NCI-H2029 treated with DMSO at 0.1 percent for 48 hours (cell line): ENCODE measurements around the gene PPEF2.
A peak's percentile ranks its signal among the peaks of the same experiment; 100 is the strongest.
"Not testable (repeated sequence)": the region's sequence is repeated elsewhere in the genome, so short reads cannot be mapped to it uniquely, and the experiment has no call there.

Experiments
- DNase-seq: peaks from one replicate; lab custom pipeline; 2025; lab: John Stamatoyannopoulos, UW

The PPEF2 gene, protein sequence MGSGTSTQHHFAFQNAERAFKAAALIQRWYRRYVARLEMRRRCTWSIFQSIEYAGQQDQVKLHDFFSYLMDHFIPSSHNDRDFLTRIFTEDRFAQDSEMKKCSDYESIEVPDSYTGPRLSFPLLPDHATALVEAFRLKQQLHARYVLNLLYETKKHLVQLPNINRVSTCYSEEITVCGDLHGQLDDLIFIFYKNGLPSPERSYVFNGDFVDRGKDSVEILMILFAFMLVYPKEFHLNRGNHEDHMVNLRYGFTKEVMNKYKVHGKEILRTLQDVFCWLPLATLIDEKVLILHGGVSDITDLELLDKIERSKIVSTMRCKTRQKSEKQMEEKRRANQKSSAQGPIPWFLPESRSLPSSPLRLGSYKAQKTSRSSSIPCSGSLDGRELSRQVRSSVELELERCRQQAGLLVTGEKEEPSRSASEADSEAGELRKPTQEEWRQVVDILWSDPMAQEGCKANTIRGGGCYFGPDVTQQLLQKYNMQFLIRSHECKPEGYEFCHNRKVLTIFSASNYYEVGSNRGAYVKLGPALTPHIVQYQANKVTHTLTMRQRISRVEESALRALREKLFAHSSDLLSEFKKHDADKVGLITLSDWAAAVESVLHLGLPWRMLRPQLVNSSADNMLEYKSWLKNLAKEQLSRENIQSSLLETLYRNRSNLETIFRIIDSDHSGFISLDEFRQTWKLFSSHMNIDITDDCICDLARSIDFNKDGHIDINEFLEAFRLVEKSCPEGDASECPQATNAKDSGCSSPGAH

DNA sequence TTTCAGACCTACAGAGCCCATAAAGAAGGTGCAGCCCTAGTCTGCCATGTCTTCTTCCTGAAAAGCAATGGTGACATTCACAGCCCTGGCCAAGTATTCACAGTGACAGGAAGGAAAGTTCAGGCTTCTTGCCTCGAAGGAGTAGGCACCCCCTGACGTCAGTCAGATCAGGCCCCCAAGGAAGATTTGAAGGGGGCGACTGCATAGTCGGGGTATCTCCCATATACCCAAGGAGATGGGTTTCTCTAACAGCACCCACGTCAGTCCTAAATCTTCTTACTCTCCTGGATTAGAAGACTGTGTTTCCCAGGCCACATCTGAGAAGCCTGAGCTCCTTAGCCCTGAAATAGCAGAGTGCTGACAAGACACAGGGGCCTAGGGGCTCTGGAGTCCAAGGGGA is at the start of gene PPEF2:
Gene PPEF2, minus strand, starts transcription at position 101 of the 400 bp plus-strand sequence. CDS start 6,127 bp downstream, outside the sequence.
- no peak for DNase-seq

DNA sequence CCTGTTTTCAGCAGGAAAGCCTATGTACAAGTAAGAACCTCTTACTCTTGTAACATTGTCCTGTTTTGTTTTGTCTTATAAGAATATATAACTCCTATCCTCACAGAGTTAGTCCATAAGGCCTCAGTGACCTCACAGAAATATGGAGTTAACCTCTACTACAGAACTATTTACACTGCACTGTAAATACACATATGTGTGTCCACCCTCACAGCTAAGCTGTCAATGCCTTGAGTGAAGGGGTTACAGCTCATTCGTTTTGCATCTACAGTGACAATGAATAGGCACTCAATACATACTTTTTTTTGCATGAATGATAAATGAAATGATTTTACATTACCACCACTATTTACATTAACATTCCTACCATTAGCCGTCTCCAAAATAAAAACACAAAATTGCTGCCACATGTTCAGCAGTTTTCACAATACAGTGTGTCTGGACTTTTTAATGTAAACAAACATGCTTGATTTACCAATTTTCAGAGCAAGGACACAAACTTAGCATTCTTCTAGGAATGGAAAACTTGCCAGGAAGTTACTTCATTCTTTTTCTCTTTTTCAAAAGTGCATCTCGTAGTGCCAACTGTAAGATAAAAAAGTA is 48.1 kb upstream of the PPEF2 start:
- no peak for DNase-seq

DNA sequence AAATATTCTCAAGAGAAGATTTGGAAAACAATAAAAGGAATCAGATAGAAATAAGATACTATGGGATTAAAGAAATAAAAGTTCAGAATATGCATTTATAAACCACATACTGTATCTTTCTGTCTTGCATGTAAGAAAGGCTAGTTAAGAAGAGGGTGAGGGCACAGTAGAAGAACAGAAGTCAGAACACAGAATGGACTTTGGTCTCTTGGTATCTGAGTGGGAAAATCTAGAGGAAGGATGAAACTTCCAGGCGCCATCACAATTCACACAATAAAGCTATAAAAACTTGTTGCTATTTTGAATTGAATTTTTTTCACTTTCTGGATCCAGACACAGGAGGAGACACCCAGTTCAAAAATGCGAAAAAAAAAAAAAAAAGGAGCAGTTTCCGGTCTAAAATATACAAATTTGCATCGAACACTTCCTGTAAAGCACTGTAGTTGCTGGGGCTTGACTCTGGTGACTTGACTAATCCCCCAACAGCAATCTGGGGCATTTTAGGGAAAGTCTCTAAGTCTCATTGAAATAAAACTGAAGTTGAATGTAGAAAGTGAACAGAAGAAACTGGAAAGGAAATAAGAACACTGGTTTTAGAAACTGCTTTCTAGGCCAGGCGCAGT is 46.7 kb upstream of the PPEF2 start:
- DNase-seq = no peak

DNA sequence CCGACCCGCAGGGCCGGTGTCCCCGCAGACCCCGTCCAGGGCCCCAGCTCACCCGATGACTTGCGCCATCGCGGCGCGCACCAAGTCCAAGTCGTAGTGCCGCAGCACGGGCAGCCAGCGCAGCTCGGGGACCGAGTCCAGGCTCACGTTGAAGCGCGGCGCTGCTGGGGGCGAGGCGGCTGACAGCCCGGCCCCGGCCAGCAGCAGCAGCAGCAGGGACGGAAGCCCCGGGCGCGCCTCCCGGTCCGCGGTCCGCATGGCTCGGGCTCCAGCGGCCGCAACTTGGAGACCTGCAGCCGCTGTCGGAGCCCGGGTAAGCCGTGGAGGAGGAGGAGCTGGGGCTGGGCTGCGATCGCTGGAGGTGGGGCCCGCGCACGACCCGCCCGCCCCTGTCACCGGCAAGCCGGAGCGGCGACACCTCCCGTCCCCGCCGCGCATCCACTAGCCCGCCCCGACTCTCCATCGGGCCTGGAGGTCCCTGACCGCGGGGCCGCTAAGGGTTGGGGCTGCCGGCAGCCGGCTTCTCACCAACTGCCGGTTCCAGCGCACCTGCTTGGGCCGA is 38.5 kb upstream of the PPEF2 start, which contains the start of gene NAAA:
Gene NAAA, minus strand, starts transcription at position 322 of the 562 bp plus-strand sequence. Its CDS starts 64 bp downstream, at position 258.
- no peak for DNase-seq

DNA sequence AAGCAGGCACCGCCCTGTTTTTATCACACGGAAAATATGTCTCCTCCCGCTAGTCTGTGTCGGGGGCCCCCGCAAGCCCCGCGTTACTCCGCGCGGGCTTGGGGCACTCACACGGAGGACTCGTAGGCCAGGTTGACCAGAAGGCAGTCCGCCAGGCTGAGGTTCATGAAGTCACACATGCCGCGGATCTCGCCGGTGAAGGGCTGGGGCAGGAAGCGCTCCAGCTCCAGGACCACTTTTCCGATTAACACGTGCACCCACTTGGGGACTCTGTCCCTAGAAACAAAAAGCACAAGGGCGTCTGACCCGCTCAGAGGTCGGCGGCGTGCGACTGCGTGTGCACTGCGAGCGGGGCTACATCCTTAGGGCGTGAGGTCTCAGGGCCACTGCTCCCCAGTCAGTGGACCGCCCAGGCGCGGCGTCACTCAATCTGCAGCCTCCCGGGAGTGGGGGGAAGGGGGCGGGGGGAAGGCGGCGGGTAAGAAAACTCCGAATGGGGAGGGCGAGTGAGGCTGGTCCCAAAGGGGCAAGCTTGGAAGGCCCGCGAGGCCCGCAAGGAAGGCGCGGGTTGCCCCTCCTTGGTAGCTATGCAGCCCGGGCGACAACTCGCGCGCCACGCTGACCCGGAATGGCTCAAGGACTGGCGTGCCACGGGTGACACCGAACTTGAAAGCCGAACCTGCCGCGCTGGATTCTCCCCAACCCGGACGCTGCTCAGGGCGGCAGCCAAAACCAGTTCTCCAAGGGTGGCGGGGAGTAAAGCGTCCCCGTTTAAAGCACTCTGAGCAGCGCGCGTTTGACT is 37.8 kb upstream of the PPEF2 start:
- no peak for DNase-seq

DNA sequence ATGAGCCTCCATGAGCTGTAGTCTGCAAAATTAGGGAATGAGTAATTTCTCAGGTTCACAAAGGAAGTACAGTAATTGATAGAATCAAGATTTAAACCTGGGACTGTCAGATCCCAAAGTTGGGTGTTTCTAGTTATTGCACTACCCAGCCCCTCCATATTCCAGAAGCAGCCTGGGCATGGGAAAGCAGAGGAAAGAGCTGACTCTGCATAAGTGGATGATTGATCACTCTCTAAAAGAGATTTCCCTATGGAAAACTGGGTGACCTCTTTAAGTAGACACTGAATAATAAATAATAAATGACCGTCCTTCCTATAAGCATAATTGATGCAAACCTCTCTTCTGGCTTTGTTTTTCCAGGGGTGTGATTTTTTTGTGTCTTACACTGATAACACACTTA is 33.4 kb upstream of the PPEF2 start:
- DNase-seq = no peak

DNA sequence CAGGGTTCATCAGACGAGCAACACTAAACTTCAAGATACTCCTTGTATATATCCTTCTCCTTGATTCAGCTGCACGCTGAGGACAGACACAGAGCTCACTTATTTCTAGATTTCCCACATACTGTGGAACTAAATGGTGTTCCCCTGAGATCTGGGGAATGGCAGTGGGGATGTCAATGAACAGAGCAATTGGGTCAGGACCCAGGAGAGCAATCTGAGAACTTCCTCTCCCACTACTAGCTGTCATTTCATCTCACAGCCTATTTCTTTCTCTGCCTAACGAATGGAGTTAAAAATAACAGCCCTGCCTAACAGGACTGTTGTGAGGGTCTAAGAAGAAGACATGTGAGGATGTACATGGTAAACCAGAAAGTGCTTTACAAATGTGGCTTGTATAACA is 27.9 kb upstream of the PPEF2 start:
- no peak for DNase-seq

DNA sequence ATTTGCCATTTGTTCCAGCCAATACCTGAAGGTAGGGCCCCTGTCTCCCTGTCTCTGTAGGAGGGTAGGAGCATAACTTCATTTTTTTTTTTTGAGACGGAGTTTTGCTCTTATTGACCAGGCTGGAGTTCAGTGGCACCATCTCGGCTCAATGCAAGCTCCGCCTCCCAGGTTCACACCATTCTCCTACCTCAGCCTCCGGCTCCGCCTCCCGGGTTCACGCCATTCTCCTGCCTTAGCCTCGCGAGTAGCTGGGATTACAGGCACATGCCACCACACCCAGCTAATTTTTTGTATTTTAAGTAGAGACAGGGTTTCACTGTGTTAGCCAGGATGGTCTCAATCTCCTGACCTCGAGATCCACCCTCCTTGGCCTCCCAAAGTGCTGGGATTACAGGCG is 22.7 kb upstream of the PPEF2 start:
- DNase-seq = not testable (repeated sequence)

DNA sequence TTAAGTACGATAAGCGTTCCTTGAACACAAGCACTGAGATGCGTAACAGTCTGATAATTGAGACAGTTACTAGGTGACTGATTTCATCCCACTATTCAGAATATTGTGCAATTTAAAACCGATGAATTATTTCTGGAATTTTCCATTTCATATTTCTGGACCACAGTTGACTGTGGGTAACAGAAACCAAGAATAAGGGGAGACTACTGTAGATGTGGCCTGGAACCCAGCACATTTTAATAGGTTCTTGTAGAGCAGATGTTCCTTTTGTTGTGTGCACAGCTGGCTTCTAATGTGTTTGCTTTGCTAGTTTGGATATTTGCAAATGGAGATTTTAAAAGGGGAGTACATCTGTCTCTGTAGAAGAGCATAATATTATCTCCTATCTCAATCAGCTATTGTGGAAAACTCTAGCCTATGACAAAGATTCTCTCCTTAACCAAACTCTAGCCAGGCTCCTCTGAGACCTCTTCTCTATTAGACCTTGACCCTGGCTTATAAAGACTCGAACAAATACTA is 22.1 kb upstream of the PPEF2 start:
- peak; percentile 54 for DNase-seq

DNA sequence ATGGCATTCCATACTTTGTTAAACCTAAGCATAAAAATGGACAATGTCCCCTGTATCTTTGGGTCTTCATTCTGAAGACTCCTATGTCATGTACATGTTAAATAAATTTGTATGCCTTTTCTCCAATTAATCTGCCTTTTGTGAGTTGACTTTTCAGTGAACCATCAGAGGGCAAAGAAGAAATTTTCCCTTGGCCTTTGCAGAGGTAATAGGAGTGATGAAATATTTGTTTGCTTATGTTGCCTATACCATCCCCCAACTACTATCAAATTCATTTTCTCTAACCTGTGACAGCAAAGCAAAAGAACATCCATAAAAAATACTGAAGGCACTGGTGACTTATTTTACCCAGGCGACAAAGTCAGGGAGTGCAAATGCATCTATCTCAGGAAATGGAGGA is 20.3 kb upstream of the PPEF2 start:
- no peak for DNase-seq

DNA sequence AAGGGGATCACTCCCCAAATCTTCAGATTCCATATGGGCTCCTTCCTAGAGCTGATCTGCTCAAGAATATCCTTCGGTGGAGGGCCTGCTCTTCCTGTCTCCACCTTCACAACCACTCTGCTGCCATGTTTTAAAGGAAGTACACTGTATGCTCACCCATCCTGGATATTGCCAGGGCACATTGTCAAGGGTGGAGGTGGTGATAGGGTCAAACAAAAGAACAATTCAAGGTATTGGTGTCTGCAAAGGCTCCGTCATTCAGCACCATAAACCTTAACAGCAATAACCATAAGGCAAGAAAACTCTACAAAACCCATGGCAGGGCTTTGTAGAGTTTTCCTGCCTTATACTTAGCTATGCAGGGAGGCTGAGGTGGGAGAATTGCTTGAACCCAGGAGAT is 19.7 kb upstream of the PPEF2 start:
- DNase-seq = no peak

DNA sequence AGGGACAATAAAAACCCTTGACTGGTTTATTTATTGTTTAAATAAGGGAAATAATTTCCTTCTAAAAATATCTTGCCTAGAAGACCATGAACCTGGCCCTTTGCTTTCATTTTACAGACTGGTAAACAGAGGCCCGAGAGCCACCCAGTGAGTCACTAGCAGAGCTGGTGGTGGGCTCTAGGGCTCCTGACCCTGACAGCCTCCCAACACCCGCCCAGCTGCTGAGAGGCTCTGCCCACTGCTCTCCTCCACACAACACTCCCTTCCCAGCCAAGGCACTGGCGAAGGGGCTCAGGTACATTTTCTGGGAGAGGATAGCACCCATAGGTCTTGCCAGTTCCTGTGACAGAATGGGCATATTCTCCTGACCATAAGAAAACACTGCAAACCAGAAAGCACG is 18.1 kb upstream of the PPEF2 start:
- DNase-seq = no peak

DNA sequence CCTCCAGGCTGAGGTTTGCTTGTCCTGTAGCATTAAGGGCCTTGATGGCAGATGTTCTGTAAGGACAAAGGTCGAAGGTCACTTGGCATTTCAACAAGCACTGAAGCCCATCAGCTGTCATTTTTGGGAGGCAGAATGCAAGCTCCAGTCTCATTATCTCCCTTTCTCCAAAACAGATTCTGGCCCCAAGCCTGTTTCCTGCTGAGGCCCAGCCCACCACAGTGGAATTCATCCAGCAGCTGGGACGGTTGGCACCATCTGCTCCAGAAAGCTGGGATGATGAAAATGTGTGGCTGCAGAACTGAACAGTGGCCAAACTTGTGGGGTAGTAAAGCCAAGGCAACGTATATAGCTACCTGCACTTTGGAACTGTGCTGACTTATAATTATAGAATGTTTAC is 17.7 kb upstream of the PPEF2 start:
- DNase-seq = no peak

DNA sequence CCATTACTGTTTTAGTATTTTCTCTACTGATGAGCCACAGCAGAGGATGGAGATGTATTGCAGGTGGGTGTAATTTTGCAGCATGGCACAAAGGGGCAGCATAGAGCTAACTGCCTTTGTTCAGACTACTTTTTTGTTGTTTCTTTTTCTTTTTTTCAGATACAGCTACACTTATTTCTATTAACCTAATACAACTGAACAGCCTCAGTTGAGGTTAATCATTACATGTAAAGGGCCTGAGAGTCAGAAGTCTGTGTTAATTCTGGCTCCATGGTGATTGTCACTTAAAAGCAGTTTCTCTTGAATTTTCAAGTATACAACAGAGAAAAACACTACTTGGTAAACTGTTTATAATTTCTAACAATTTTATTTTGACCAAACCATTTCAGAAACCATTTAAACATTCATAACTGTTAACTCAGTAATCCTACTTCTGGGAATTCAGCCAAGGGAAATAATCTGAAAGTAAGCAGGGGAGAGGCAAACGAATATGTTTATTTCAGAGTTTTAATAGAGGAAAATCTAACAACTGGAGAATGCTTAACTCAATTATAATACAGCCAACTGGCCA is 13.9 kb upstream of the PPEF2 start:
- peak; percentile 46 for DNase-seq

DNA sequence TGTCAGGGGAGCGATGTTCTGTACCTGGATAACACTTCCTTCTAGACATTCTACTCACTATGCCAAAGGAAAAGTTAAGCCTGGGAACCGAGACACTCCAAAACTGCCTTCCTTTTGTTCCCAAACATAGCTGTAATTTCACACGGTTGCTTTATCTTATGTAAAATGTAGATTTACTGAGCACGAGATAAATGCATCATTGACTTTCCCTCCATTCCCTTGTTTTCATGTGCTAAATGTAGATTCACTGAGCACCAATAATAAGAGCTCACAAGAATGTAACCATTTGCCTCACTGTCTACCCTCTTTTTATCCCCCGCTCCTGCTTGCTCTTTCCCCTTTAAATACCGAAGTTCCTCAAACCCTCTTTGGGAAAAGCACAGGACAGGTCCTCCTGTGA is 10.7 kb upstream of the PPEF2 start:
- no peak for DNase-seq

DNA sequence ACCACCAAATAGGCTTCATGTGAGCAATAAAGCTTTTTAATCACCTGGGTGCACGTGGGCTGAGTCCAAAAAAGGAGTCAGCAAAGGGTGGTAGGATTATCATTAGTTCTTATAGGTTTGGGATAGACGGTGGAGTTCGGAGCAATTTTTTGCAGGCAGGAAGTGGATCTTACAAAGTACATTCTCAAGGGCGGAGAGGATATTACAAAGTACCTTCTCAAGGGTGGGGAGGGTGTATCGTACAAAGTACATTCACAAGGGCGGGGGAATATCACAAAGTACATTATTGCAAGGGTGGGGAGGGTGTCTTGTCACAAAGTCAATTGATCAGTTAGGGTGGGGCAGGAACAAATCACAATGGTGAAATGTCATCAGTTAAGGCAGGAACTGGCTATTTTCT is 8.6 kb upstream of the PPEF2 start:
- DNase-seq = not testable (repeated sequence)

DNA sequence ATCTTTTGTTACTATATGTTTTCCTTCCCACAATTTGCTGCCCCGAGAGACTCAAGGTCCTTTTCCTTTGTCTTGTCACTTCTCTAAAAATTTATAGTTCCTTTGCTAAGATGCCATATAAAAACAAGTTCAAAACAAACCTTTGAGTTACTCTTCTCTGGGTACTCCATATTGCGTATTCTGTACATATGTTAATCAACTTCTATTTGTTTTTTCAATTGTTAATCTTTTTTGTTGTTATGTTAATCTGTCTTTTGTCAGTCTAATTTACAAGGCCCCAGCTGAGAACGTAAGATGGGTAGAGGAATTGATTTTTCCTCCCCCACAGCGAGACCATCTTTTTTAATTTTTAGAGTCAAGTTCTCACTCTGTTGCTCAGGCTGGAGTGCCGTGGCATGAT is 7.2 kb upstream of the PPEF2 start:
- DNase-seq = no peak

DNA sequence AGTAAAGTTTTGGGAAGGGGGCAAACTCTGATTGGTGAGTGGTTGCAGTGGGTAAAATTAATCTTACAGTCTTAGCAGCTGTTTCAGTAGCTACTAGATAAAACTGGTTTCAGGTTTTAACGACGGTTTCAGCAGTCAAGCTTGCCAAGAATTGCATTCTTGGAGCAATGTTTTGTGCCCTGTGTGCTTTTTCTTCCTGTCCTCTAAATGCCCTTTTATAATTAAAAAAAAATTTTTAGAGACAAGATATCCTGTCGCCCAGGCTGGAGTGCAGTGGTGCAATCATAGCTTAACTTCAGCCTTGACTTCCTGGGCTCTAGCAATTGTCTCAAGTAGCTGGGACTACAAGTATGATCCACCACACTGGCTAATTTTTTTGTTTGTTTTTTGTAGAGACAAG is 6.3 kb upstream of the PPEF2 start:
- no peak for DNase-seq

DNA sequence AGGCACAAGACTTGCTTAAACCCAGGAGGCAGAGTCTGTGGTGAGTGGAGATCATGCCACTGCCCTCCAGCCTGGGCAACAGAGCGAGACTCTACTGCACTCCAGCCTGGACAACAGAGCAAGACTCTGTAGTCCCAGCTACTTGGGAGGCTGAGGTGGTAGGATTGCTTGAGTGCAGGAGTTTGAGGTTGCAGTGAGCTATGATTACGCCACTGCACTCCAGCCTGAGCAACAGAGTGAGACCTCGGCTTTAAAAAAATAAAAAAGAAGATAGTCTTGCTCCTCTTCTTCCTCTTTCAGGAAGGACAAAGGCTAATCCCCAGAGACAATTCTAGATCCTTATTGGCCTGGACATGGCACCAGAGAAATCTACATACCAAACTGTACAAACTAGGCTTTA is 5.7 kb upstream of the PPEF2 start:
- DNase-seq = no peak

DNA sequence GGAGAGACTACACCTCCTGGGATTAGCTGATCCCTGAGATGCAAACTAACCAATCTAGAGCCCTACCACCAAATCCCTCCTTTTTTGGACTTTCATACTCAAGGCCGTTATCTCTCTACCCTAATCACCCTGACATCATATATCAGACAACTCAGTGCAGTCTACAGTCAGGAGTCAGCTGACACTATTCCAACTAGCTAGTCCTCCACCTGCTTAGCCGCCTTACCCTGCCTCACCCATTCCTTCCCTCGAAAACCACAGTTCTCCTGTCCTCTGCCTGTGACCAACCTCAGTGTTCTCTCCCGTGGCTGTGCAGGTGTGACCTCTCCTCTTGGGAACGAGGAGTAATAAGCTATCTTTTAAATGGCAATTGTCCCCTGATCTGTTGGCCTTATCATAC is 1.8 kb upstream of the PPEF2 start:
- DNase-seq = no peak

DNA sequence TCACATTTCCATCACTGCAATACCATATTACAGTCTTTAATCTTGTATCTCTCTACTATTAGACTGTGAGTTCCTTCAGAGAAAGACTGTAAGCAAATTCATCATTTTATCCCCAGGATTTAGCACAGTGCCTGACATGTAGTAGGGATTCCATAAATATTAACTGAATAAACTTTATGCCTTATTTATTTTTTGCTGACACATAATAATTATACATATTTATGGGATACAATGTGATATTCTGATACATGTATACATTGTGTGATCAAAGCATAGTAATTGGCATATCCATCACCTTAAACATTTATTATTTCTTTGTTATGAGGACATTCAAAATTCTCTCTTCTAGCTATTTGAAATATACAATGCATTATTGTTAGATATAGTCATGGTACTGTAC is 3.7 kb downstream of the PPEF2 start:
- no peak for DNase-seq
